Ishikawa (cell line): ENCODE data around the gene MDFI.

Experiments
- CREB1 ChIP-seq: IDR thresholded peaks from 2 replicates; pipeline ENCODE4 v1.6.1; 2012; ENCODE audit warnings: low read depth
- EP300 ChIP-seq: IDR thresholded peaks from 2 replicates; pipeline ENCODE4 v1.6.1; 2012; ENCODE audit warnings: borderline replicate concordance
- TF ChIP-seq, protein P1 (sequence below): IDR thresholded peaks from 2 replicates; pipeline ENCODE4 v1.6.1; 2012; ENCODE audit warnings: low read depth, mild to moderate bottlenecking

DNA sequence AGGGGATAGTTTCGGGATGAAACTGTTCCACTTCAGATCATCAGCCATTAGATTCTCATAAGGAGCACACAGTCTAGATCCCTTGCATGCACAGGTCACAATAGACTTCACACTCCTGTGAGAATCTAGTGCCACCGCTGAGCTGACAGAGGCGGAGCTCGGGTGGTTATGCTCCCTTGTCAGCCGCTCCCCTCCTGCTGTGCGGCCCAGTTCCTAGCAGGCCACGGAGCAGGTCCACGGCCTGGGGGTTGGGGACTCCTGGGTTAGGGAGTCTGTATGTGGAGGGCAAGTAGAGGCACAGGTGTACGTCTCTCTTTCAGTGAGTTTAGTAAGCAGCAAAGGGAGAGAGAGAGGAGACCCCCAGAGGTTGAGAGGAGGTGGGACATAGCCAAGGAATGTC lies 30.5 kb upstream of the MDFI start:
- TF ChIP-seq EP300 (no peak), CREB1 (no peak)
- TF ChIP-seq, protein P1, sequence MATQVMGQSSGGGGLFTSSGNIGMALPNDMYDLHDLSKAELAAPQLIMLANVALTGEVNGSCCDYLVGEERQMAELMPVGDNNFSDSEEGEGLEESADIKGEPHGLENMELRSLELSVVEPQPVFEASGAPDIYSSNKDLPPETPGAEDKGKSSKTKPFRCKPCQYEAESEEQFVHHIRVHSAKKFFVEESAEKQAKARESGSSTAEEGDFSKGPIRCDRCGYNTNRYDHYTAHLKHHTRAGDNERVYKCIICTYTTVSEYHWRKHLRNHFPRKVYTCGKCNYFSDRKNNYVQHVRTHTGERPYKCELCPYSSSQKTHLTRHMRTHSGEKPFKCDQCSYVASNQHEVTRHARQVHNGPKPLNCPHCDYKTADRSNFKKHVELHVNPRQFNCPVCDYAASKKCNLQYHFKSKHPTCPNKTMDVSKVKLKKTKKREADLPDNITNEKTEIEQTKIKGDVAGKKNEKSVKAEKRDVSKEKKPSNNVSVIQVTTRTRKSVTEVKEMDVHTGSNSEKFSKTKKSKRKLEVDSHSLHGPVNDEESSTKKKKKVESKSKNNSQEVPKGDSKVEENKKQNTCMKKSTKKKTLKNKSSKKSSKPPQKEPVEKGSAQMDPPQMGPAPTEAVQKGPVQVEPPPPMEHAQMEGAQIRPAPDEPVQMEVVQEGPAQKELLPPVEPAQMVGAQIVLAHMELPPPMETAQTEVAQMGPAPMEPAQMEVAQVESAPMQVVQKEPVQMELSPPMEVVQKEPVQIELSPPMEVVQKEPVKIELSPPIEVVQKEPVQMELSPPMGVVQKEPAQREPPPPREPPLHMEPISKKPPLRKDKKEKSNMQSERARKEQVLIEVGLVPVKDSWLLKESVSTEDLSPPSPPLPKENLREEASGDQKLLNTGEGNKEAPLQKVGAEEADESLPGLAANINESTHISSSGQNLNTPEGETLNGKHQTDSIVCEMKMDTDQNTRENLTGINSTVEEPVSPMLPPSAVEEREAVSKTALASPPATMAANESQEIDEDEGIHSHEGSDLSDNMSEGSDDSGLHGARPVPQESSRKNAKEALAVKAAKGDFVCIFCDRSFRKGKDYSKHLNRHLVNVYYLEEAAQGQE, result no peak
